Measurements from ENCODE around the gene TBC1D23. TPM values are rescaled to one million over a fixed set of nuclear protein-coding genes. Genes with fewer than 3 reads are reported as not detected.

The TBC1D23 gene
- polyA plus RNA-seq (2013, experiment 1 of 2), result 28.3 TPM
- 30.1 TPM for polyA plus RNA-seq (2013, experiment 2 of 2)

- Histone ChIP-seq H2BK15ac (ENCODE audit: low read depth, poor library complexity, severe bottlenecking) (peak within 1 kb of the TSS; percentile 84), H3K4me2 (ENCODE audit: low read length, poor library complexity, severe bottlenecking) (peak within 1 kb of the TSS; percentile 92), H2BK120ac (ENCODE audit: low read depth, low read length) (peak within 1 kb of the TSS; percentile 80), H4K8ac (ENCODE audit: low read length) (peak within 1 kb of the TSS; percentile 88), H2AK5ac (ENCODE audit: low read length, severe bottlenecking) (peak within 1 kb of the TSS; percentile 8), H3K79me1 (replicated peaks; ENCODE audit: low read length, poor library complexity, severe bottlenecking) (no peaks in the 10 kb centered on the region), H3K27ac (ENCODE audit: low read length, poor library complexity, severe bottlenecking) (peak within 1 kb of the TSS; percentile 82), H3K27me3 (ENCODE audit: control insufficient read depth in 1 of 2, insufficient read depth in 1 of 2, low read length in 2 of 2) (no peaks in the 10 kb centered on the region), H3K23ac (ENCODE audit: low read length in 2 of 2) (peak within 1 kb of the TSS in 1 of 2 experiments; percentile 83), H4K91ac (ENCODE audit: low read length) (peak within 1 kb of the TSS; percentile 83), H3K4ac (ENCODE audit: low read depth in 1 of 2, low read length in 2 of 2) (peak within 1 kb of the TSS; percentile 73 to 98), H2BK5ac (ENCODE audit: low read depth, low read length, poor library complexity, severe bottlenecking) (peak within 1 kb of the TSS; percentile 53), H3K9me3 (ENCODE audit: control insufficient read depth, low read length) (no peaks in the 10 kb centered on the region), H2BK12ac (ENCODE audit: low read length in 2 of 2) (peak within 1 kb of the TSS in 1 of 2 experiments; percentile 71), H3K36me3 (ENCODE audit: control insufficient read depth in 1 of 2, insufficient read depth in 2 of 2, low read depth in 1 of 2, low read length in 2 of 2) (no peaks in the 10 kb centered on the region), H3K14ac (ENCODE audit: low read length in 2 of 2) (peak within 1 kb of the TSS in 1 of 2 experiments; percentile 98), H3K9ac (ENCODE audit: low read length) (peak within 1 kb of the TSS; percentile 99), H3K4me1 (ENCODE audit: control insufficient read depth, insufficient read depth, low read depth, low read length) (peaks cover 5% of the 10 kb centered on the region), H3K4me3 (ENCODE audit: insufficient read depth in 1 of 2, low read depth in 1 of 2, low read length in 2 of 2) (peak within 1 kb of the TSS; percentile 87 to 93), H3K18ac (ENCODE audit: low read depth in 1 of 2, low read length in 2 of 2) (peak within 1 kb of the TSS; percentile 49 to 99), H2AFZ (ENCODE audit: low read depth, low read length) (peak within 1 kb of the TSS; percentile 83)
- WGBS, result under 1% methylated on average over 40 of the region's 49 CpGs
- DNase-seq, result peak; percentile 100
Measured at GRCh38 chr3:100260685-100261484, at the start of gene TBC1D23. TBC1D23 (plus strand) TSS chr3:100260992; CDS start chr3:100261019, 27 bp downstream.

GRCh38 chr3:100213891-100214573 lies 46.8 kb upstream of the TBC1D23 start:
- H3K79me1 ChIP-seq (replicated peaks; ENCODE audit: low read length, poor library complexity, severe bottlenecking), result no peaks in the 10 kb centered on the region
- peak overlapping the region in 1 of 2 experiments; percentile 11 for H3K4ac ChIP-seq (ENCODE audit: low read depth in 1 of 2, low read length in 2 of 2)
- H3K4me2 ChIP-seq (ENCODE audit: low read length, poor library complexity, severe bottlenecking), result no peak overlapping the region
- H3K14ac ChIP-seq (ENCODE audit: low read length in 2 of 2), result no peak overlapping the region
- H2BK120ac ChIP-seq (ENCODE audit: low read depth, low read length), result no peak overlapping the region
- DNase-seq, result no peak
- no peak overlapping the region for H2AFZ ChIP-seq (ENCODE audit: low read depth, low read length)
- H3K4me1 ChIP-seq (ENCODE audit: control insufficient read depth, insufficient read depth, low read depth, low read length), result no peaks in the 10 kb centered on the region
- H3K27ac ChIP-seq (ENCODE audit: low read length, poor library complexity, severe bottlenecking), result no peak overlapping the region
- H2BK12ac ChIP-seq (ENCODE audit: low read length in 2 of 2), result peak overlapping the region in 1 of 2 experiments; percentile 86
- WGBS, result 90% methylated on average over 7 of the region's 7 CpGs
- H2BK15ac ChIP-seq (ENCODE audit: low read depth, poor library complexity, severe bottlenecking), result no peak overlapping the region
- peak overlapping the region; percentile 21 for H4K8ac ChIP-seq (ENCODE audit: low read length)
- H2AK5ac ChIP-seq (ENCODE audit: low read length, severe bottlenecking), result no peak overlapping the region
- no peaks in the 10 kb centered on the region for H3K27me3 ChIP-seq (ENCODE audit: control insufficient read depth in 1 of 2, insufficient read depth in 1 of 2, low read length in 2 of 2)
- peak overlapping the region; percentile 43 for H4K91ac ChIP-seq (ENCODE audit: low read length)
- H3K36me3 ChIP-seq (ENCODE audit: control insufficient read depth in 1 of 2, insufficient read depth in 2 of 2, low read depth in 1 of 2, low read length in 2 of 2), result no peaks in the 10 kb centered on the region
- H3K4me3 ChIP-seq (ENCODE audit: insufficient read depth in 1 of 2, low read depth in 1 of 2, low read length in 2 of 2), result no peak overlapping the region
- H2BK5ac ChIP-seq (ENCODE audit: low read depth, low read length, poor library complexity, severe bottlenecking), result no peak overlapping the region
- no peak overlapping the region for H3K9ac ChIP-seq (ENCODE audit: low read length)
- H3K18ac ChIP-seq (ENCODE audit: low read depth in 1 of 2, low read length in 2 of 2), result peak overlapping the region in 1 of 2 experiments; percentile 9
- H3K9me3 ChIP-seq (ENCODE audit: control insufficient read depth, low read length), result no peaks in the 10 kb centered on the region
- no peak overlapping the region for H3K23ac ChIP-seq (ENCODE audit: low read length in 2 of 2)

GRCh38 chr3:100214574-100214964 lies 46.2 kb upstream of the TBC1D23 start:
- Histone ChIP-seq H3K9me3 (ENCODE audit: control insufficient read depth, low read length) (peaks cover 5% of the 10 kb centered on the region), H3K4ac (ENCODE audit: low read depth in 1 of 2, low read length in 2 of 2) (no peak overlapping the region), H3K4me1 (ENCODE audit: control insufficient read depth, insufficient read depth, low read depth, low read length) (no peaks in the 10 kb centered on the region), H4K8ac (ENCODE audit: low read length) (no peak overlapping the region), H3K18ac (ENCODE audit: low read depth in 1 of 2, low read length in 2 of 2) (no peak overlapping the region), H3K4me3 (ENCODE audit: insufficient read depth in 1 of 2, low read depth in 1 of 2, low read length in 2 of 2) (no peak overlapping the region), H2BK120ac (ENCODE audit: low read depth, low read length) (no peak overlapping the region), H2AK5ac (ENCODE audit: low read length, severe bottlenecking) (no peak overlapping the region), H3K23ac (ENCODE audit: low read length in 2 of 2) (no peak overlapping the region), H3K9ac (ENCODE audit: low read length) (no peak overlapping the region), H3K27me3 (ENCODE audit: control insufficient read depth in 1 of 2, insufficient read depth in 1 of 2, low read length in 2 of 2) (no peaks in the 10 kb centered on the region), H3K79me1 (replicated peaks; ENCODE audit: low read length, poor library complexity, severe bottlenecking) (no peaks in the 10 kb centered on the region), H3K36me3 (ENCODE audit: control insufficient read depth in 1 of 2, insufficient read depth in 2 of 2, low read depth in 1 of 2, low read length in 2 of 2) (no peaks in the 10 kb centered on the region), H2BK12ac (ENCODE audit: low read length in 2 of 2) (no peak overlapping the region), H3K27ac (ENCODE audit: low read length, poor library complexity, severe bottlenecking) (no peak overlapping the region), H2BK15ac (ENCODE audit: low read depth, poor library complexity, severe bottlenecking) (no peak overlapping the region), H2BK5ac (ENCODE audit: low read depth, low read length, poor library complexity, severe bottlenecking) (no peak overlapping the region), H3K14ac (ENCODE audit: low read length in 2 of 2) (no peak overlapping the region), H3K4me2 (ENCODE audit: low read length, poor library complexity, severe bottlenecking) (no peak overlapping the region), H4K91ac (ENCODE audit: low read length) (no peak overlapping the region), H2AFZ (ENCODE audit: low read depth, low read length) (no peak overlapping the region)
- no peak for DNase-seq
- 94% methylated on average over 5 of the region's 5 CpGs for WGBS

GRCh38 chr3:100216713-100217112 lies 44.1 kb upstream of the TBC1D23 start:
- Histone ChIP-seq H3K9ac (ENCODE audit: low read length) (no peak overlapping the region), H4K91ac (ENCODE audit: low read length) (no peak overlapping the region), H3K27me3 (ENCODE audit: control insufficient read depth in 1 of 2, insufficient read depth in 1 of 2, low read length in 2 of 2) (no peaks in the 10 kb centered on the region), H3K4ac (ENCODE audit: low read depth in 1 of 2, low read length in 2 of 2) (no peak overlapping the region), H3K36me3 (ENCODE audit: control insufficient read depth in 1 of 2, insufficient read depth in 2 of 2, low read depth in 1 of 2, low read length in 2 of 2) (no peaks in the 10 kb centered on the region), H3K14ac (ENCODE audit: low read length in 2 of 2) (no peak overlapping the region), H2AFZ (ENCODE audit: low read depth, low read length) (no peak overlapping the region), H2BK12ac (ENCODE audit: low read length in 2 of 2) (no peak overlapping the region), H3K4me1 (ENCODE audit: control insufficient read depth, insufficient read depth, low read depth, low read length) (no peaks in the 10 kb centered on the region), H2BK15ac (ENCODE audit: low read depth, poor library complexity, severe bottlenecking) (no peak overlapping the region), H3K79me1 (replicated peaks; ENCODE audit: low read length, poor library complexity, severe bottlenecking) (no peaks in the 10 kb centered on the region), H3K4me2 (ENCODE audit: low read length, poor library complexity, severe bottlenecking) (no peak overlapping the region), H3K9me3 (ENCODE audit: control insufficient read depth, low read length) (peaks cover 7% of the 10 kb centered on the region), H2AK5ac (ENCODE audit: low read length, severe bottlenecking) (no peak overlapping the region), H3K23ac (ENCODE audit: low read length in 2 of 2) (no peak overlapping the region), H2BK5ac (ENCODE audit: low read depth, low read length, poor library complexity, severe bottlenecking) (no peak overlapping the region), H3K27ac (ENCODE audit: low read length, poor library complexity, severe bottlenecking) (no peak overlapping the region), H4K8ac (ENCODE audit: low read length) (no peak overlapping the region), H3K4me3 (ENCODE audit: insufficient read depth in 1 of 2, low read depth in 1 of 2, low read length in 2 of 2) (no peak overlapping the region), H3K18ac (ENCODE audit: low read depth in 1 of 2, low read length in 2 of 2) (no peak overlapping the region), H2BK120ac (ENCODE audit: low read depth, low read length) (no peak overlapping the region)
- DNase-seq, result peak; percentile 37
- 38% methylated on average over 1 of the region's 1 CpG for WGBS

Data from mesenchymal stem cell (in vitro differentiated cells and primary cell).